ENCODE results near the gene CAPN12. TPM values are rescaled to one million over a fixed set of nuclear protein-coding genes. Genes with fewer than 3 reads are reported as not detected.

Gene CAPN12
- total and polyA plus RNA-seq, 2 of the 4 experiments (the other 2 are of a cell fraction) = 0.18 to 0.97 TPM

DNA sequence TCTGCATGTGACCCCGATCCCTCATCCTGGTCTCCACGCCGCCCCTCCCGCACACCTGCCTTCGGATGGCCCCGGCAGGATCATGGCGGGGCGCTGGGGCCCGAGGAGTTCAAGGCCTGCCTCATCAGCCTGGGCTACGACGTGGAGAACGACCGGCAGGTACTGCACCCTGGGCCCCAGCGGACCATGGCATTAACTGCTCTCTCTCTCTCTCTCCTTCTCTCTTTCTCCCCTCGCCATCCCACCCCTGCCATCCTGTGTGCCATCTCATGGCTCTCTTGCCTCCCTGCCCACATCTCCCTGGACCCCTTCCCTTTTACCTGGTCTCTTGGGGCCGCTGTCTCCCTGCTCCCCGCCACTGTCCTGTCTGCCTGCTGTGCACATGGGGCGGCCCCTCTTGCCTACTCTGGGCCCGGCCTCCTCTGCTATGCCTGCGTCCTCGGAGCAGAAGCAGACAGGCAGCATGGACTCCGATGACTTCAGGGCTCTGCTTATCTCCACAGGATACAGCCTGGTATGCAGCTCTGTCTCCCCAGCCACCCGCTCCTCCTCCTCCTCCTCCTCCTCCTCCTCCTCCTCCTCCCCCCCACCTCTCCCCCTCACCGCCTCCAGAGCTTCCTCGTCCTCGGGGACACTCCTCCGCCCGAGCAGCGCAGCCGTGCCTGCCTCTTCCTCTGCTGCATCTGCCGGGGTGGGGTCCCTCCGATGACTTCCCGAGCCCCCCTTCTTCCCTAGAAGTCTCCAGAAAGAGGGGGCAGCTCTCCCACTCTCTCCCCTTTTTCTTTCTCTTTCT lies 16.2 kb downstream of the CAPN12 start:
- H4K20me1 ChIP-seq (ENCODE audit: insufficient read depth, low read length) = peaks cover 16% of the 10 kb centered on the region
- no peaks in the 10 kb centered on the region for H3K9me3 ChIP-seq (ENCODE audit: control insufficient read depth, insufficient read depth, low read length)
- dilution Hi-C loops (cut with HindIII; ENCODE audit: low sequenced_read_pairs, unreplicated experiment) = no loop called here
- H4K91ac ChIP-seq (ENCODE audit: insufficient read depth, low read depth, low read length) = no peak overlapping the region
- H3K9me1 ChIP-seq (ENCODE audit: insufficient read depth, low read length) = no peaks in the 10 kb centered on the region
- H3K27me3 ChIP-seq (ENCODE audit: control insufficient read depth, insufficient read depth, low read length) = no peaks in the 10 kb centered on the region
- no peak overlapping the region for H3K56ac ChIP-seq (ENCODE audit: extremely low read depth, insufficient read depth, low read length)
- no peak overlapping the region for H3K4ac ChIP-seq (ENCODE audit: low read depth, low read length)
- peaks cover 18 to 40% of the 10 kb centered on the region in 2 experiments for H3K79me1 ChIP-seq (ENCODE audit: low read depth in 1 of 2, low read length in 2 of 2)
- H3K14ac ChIP-seq (replicated peaks; ENCODE audit: low read depth, low read length) = no peak overlapping the region
- no peak overlapping the region for H2BK5ac ChIP-seq (ENCODE audit: low read depth, low read length, poor library complexity, severe bottlenecking)
- H3K4me2 ChIP-seq (ENCODE audit: low read depth, low read length) = no peak overlapping the region
- H2AK9ac ChIP-seq (replicated peaks; ENCODE audit: low read depth, low read length, poor library complexity) = peak overlapping the region; percentile 1
- ChIA-PET CTCF (no interaction called here), POLR2A (ENCODE audit: unreplicated experiment) (no interaction called here)
- H3K4me3 ChIP-seq (ENCODE audit: insufficient read depth, low read depth, low read length) = no peak overlapping the region
- H3K4me1 ChIP-seq (ENCODE audit: control insufficient read depth, insufficient read depth, low read length) = 0 out of 2 replicates have a peak, but pooled peaks cover 2% of the 10 kb centered on the region
- intact Hi-C loops (cut with micrococcal nuclease) = loop anchor here (2.0 kb wide), 1 partner anchor 203 kb away; the partner anchor contains the start of genes MRPS12 and SARS2
- H2BK15ac ChIP-seq (ENCODE audit: low read depth, low read length) = no peak overlapping the region
- 85% methylated on average over 12 of the region's 33 CpGs; no CpG with 5 or more reads in 1 of the 2 experiments for WGBS, 2 experiments (ENCODE audit: extremely low coverage in 2 of 2, insufficient read length in 1 of 2)
- H2BK20ac ChIP-seq (ENCODE audit: low read depth, low read length) = no peak overlapping the region
- H2AFZ ChIP-seq (replicated peaks; ENCODE audit: low read length, poor library complexity) = no peak overlapping the region
- no peak overlapping the region for H3K23ac ChIP-seq (ENCODE audit: low read depth, low read length)
- H4K5ac ChIP-seq (ENCODE audit: low read depth, low read length) = no peak overlapping the region
- no peak for ATAC-seq (ENCODE audit: low read depth)
- in situ Hi-C loops (cut with MboI; ENCODE audit: low sequenced_read_pairs) = loop anchor here (25.0 kb wide), 1 partner anchor 184 kb away; the partner anchor contains the start of gene CCER2
- H3K36me3 ChIP-seq (ENCODE audit: control insufficient read depth, insufficient read depth, low read length) = peaks cover 78% of the 10 kb centered on the region
- no peak overlapping the region for H3K9ac ChIP-seq (ENCODE audit: low read depth, low read length)
- no peak overlapping the region for H2AK5ac ChIP-seq (ENCODE audit: low read depth, low read length)
- H4K8ac ChIP-seq (ENCODE audit: low read depth in 2 of 2, low read length in 2 of 2) = no peak overlapping the region
- no peak overlapping the region for H3K27ac ChIP-seq (ENCODE audit: insufficient read depth, low read length)
- no peak for DNase-seq
- TF ChIP-seq, protein P1, sequence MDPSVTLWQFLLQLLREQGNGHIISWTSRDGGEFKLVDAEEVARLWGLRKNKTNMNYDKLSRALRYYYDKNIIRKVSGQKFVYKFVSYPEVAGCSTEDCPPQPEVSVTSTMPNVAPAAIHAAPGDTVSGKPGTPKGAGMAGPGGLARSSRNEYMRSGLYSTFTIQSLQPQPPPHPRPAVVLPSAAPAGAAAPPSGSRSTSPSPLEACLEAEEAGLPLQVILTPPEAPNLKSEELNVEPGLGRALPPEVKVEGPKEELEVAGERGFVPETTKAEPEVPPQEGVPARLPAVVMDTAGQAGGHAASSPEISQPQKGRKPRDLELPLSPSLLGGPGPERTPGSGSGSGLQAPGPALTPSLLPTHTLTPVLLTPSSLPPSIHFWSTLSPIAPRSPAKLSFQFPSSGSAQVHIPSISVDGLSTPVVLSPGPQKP (IDR thresholded peaks at IDR 0.05; ENCODE audit: borderline replicate concordance, low read depth, low read length) = no peak
- TF ChIP-seq RAD21 (IDR thresholded peaks at IDR 0.05; ENCODE audit: low read length) = no peak
- TF ChIP-seq, protein P2, sequence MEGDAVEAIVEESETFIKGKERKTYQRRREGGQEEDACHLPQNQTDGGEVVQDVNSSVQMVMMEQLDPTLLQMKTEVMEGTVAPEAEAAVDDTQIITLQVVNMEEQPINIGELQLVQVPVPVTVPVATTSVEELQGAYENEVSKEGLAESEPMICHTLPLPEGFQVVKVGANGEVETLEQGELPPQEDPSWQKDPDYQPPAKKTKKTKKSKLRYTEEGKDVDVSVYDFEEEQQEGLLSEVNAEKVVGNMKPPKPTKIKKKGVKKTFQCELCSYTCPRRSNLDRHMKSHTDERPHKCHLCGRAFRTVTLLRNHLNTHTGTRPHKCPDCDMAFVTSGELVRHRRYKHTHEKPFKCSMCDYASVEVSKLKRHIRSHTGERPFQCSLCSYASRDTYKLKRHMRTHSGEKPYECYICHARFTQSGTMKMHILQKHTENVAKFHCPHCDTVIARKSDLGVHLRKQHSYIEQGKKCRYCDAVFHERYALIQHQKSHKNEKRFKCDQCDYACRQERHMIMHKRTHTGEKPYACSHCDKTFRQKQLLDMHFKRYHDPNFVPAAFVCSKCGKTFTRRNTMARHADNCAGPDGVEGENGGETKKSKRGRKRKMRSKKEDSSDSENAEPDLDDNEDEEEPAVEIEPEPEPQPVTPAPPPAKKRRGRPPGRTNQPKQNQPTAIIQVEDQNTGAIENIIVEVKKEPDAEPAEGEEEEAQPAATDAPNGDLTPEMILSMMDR (conservative IDR thresholded peaks at IDR 0.05; ENCODE audit: low read depth, low read length) = no peak
- H2BK120ac ChIP-seq (ENCODE audit: low read depth, low read length) = no peak overlapping the region
- no TSS peak for BruUV-seq (replicated peaks)
- no peak overlapping the region for H3K18ac ChIP-seq (ENCODE audit: low read depth, low read length)

Data from IMR-90 (cell line).